Measurements from ENCODE around the gene INPP5B. TPM values are rescaled to one million over a fixed set of nuclear protein-coding genes. Genes with fewer than 3 reads are reported as not detected.

Gene INPP5B
- total and polyA plus RNA-seq, 12 donors, result 4.1 to 17.3 (median 12.5) TPM

- Histone ChIP-seq H3K9me3 (no peaks in the 10 kb centered on the region), H3K36me3 (peaks cover 0 to 79% (median 36%) of the 10 kb centered on the region in 9 donors), H3K4me3 (no peak overlapping the region), H3K27ac (no peak overlapping the region), H3K4me1 (no peaks in the 10 kb centered on the region), H3K27me3 (no peaks in the 10 kb centered on the region)
- ATAC-seq (no peak), DNase-seq (no peak)
- TF ChIP-seq CTCF (IDR thresholded peaks at IDR 0.05), result no peak
- intact Hi-C loops (cut with DNase I), result no loop called here
- WGBS, 2 donors, result 91 to 98% methylated on average over 2 of the region's 2 CpGs
Observed at GRCh38 chr1:37958690-37959089, 11.8 kb upstream of the INPP5B start.

GRCh38 chr1:37955685-37956084 is 8.8 kb upstream of the INPP5B start:
- Histone ChIP-seq H3K4me1 (no peaks in the 10 kb centered on the region), H3K36me3 (peaks cover 0 to 52% (median 31%) of the 10 kb centered on the region in 9 donors), H3K27me3 (no peaks in the 10 kb centered on the region), H3K27ac (no peak overlapping the region), H3K4me3 (no peak overlapping the region), H3K9me3 (no peaks in the 10 kb centered on the region)
- no peak for TF ChIP-seq CTCF (IDR thresholded peaks at IDR 0.05)
- intact Hi-C loops (cut with DNase I), result no loop called here
- WGBS, 2 donors, result 83% methylated on average over 3 of the region's 3 CpGs
- ATAC-seq, result no peak
- DNase-seq, result no peak

- no peak for ATAC-seq
- no peak for DNase-seq
- WGBS, 2 donors, result 54 to 64% methylated on average over 3 of the region's 3 CpGs
- Histone ChIP-seq H3K36me3 (peaks cover 0 to 40% (median 23%) of the 10 kb centered on the region in 9 donors), H3K9me3 (no peaks in the 10 kb centered on the region), H3K4me1 (no peaks in the 10 kb centered on the region), H3K4me3 (no peak overlapping the region), H3K27me3 (no peaks in the 10 kb centered on the region), H3K27ac (no peak overlapping the region)
- no peak for TF ChIP-seq CTCF (IDR thresholded peaks at IDR 0.05)
- intact Hi-C loops (cut with DNase I), result no loop called here
Observed at GRCh38 chr1:37954316-37954971, 7.6 kb upstream of the INPP5B start.

- H3K27ac ChIP-seq, result no peak overlapping the region
- no peak overlapping the region for H3K4me3 ChIP-seq
- no peak for ATAC-seq
- intact Hi-C loops (cut with DNase I), result no loop called here
- H3K9me3 ChIP-seq, result no peaks in the 10 kb centered on the region
- H3K4me1 ChIP-seq, result peaks cover 0 to 5% (median 0%) of the 10 kb centered on the region in 9 donors
- no peak for DNase-seq
- 88 to 90% methylated on average over 3 of the region's 3 CpGs for WGBS, 2 donors
- no peak for TF ChIP-seq CTCF (IDR thresholded peaks at IDR 0.05)
- H3K36me3 ChIP-seq, result peaks cover 0 to 23% (median 8%) of the 10 kb centered on the region in 9 donors
- H3K27me3 ChIP-seq, result no peaks in the 10 kb centered on the region
Observed at GRCh38 chr1:37952738-37953137, 5.9 kb upstream of the INPP5B start.
